HepG2 (cell line): ENCODE measurements around the gene SCN4B. TPM values are rescaled to one million over a fixed set of nuclear protein-coding genes. Genes with fewer than 3 reads are reported as not detected.
A peak's percentile ranks its signal among the peaks of the same experiment; 100 is the strongest.

Experiments
- ATAC-seq: fragments of 200-7000 bp; cut with Tn5 transposase; 3 replicates; pipeline ENCODE4 v1.9.1; 2020; ENCODE audit warnings: mild to moderate bottlenecking, moderate library complexity
- BruUV-seq: library from RNA; stranded (reverse); fragments of 400-500 nt; replicated peaks from 2 replicates; lab custom pipeline; 2021; lab: Mats Ljungman, UMichigan
- CTCF ChIA-PET: fragments of 300-600 bp; formaldehyde crosslinking; extraction: SDS; loops from one replicate; lab custom pipeline; 2021; ENCODE audit warnings: low total read pairs, inconsistent platforms, low intra/inter-chr PET ratio; lab: Yijun Ruan, JAX
- POLR2A ChIA-PET: fragments of 350-600 bp; sonication (Branson Sonifier 250); formaldehyde crosslinking; loops from one replicate; lab custom pipeline; 2020; ENCODE audit warnings: antibody characterized with exemption, inconsistent platforms; lab: Yijun Ruan, JAX
- DNase-seq: peaks from one replicate; pipeline ENCODE4 v3.0.0-alpha.2; 2015; ENCODE audit warnings: low spot score
- FAIRE-seq: peaks from 3 replicates; lab custom pipeline; 2011; peaks lifted over from hg19 to GRCh38; lab: Jason Lieb, UNC
- H2AFZ ChIP-seq: one replicate; pipeline ENCODE4 v1.6.1; 2011; ENCODE audit warnings: low read length, inconsistent platforms
- H3K27ac ChIP-seq: fragments of 300-600 bp; 3 replicates; pipeline ENCODE4 v1.8.0; 2011; ENCODE audit warnings: mixed run types, mild to moderate bottlenecking, mixed read lengths, low read length, inconsistent platforms; ENCODE audit not compliant: insufficient read depth; ENCODE audit errors: extremely low read length
- H3K27me3 ChIP-seq, 2 experiments: fragments of 200-600 bp in 1 of 2; 2 replicates in 1 of 2; 3 replicates in 1 of 2; pipeline versions ENCODE4 v1.6.0 to v1.8.0; 2011; ENCODE audit warnings: low read length in 2 of 2, mild to moderate bottlenecking in 2 of 2, moderate library complexity in 2 of 2, inconsistent platforms in 1 of 2; ENCODE audit not compliant: insufficient read depth in 2 of 2, control insufficient read depth in 1 of 2
- H3K36me3 ChIP-seq, 2 experiments: fragments of 200-600 bp in 1 of 2; replicated peaks in 1 of 2; 2 replicates in 1 of 2; 3 replicates in 1 of 2; pipeline versions ENCODE4 v1.5.1 to v1.8.0; 2011; ENCODE audit warnings: low read length in 2 of 2, inconsistent platforms in 1 of 2; ENCODE audit not compliant: insufficient read depth in 2 of 2, control insufficient read depth in 1 of 2
- H3K4me1 ChIP-seq: 2 replicates; pipeline ENCODE4 v1.5.1; 2012; ENCODE audit warnings: low read length, inconsistent platforms; ENCODE audit not compliant: insufficient read depth
- H3K4me2 ChIP-seq: 2 replicates; pipeline ENCODE4 v1.6.0; 2011; ENCODE audit warnings: low read depth, low read length, inconsistent platforms
- H3K4me3 ChIP-seq, 3 experiments: fragments of 200-600 bp in 1 of 3; sonication (generic), shearing (Covaris generic) in 1 of 3; replicated peaks in 1 of 3; 2 replicates each; pipeline ENCODE4 v1.5.1; 2011 to 2016; ENCODE audit warnings: low read length in 3 of 3, inconsistent platforms in 2 of 3, low read depth in 2 of 3, mild to moderate bottlenecking in 2 of 3, control low read depth in 1 of 3, mixed read lengths in 1 of 3; ENCODE audit not compliant: insufficient read depth in 1 of 3
- H3K79me2 ChIP-seq: one replicate; pipeline ENCODE4 v1.6.1; 2011; ENCODE audit warnings: low read length, inconsistent platforms; ENCODE audit not compliant: insufficient read depth
- H3K9ac ChIP-seq: 2 replicates; pipeline ENCODE4 v1.6.0; 2011; ENCODE audit warnings: mild to moderate bottlenecking, low read depth, low read length, inconsistent platforms; ENCODE audit not compliant: insufficient read depth
- H3K9me3 ChIP-seq: 2 replicates; pipeline ENCODE4 v1.5.1; 2012; ENCODE audit warnings: mild to moderate bottlenecking, low read length
- H4K20me1 ChIP-seq: 2 replicates; pipeline ENCODE4 v1.6.0; 2011; ENCODE audit warnings: inconsistent platforms, mild to moderate bottlenecking, low read length, moderate library complexity; ENCODE audit not compliant: insufficient read depth
- E2F2 ChIP-seq: sonication (generic); formaldehyde crosslinking; IDR thresholded peaks from 2 replicates; pipeline ENCODE4 v1.4.0; 2020; ENCODE audit warnings: missing genetic modification reagents, borderline replicate concordance
- EZH2 ChIP-seq: conservative IDR thresholded peaks from 2 replicates; pipeline ENCODE4 v1.6.1; 2012; ENCODE audit warnings: mild to moderate bottlenecking, low read depth, low read length, moderate library complexity
- KLF16 ChIP-seq, 2 experiments: sonication (generic) in 1 of 2; formaldehyde crosslinking in 1 of 2; IDR thresholded peaks; 2 replicates each; pipeline versions ENCODE4 v1.6.1 to v1.8.0; 2016 to 2023; ENCODE audit warnings: missing genetic modification reagents in 2 of 2, missing compliant biosample characterization in 1 of 2
- MAZ ChIP-seq, 2 experiments: sonication (generic) in 1 of 2; formaldehyde crosslinking in 1 of 2; IDR thresholded peaks; 2 replicates each; pipeline versions ENCODE4 v1.5.0 to v1.6.1; 2012 to 2020; ENCODE audit warnings: low read depth in 2 of 2, mild to moderate bottlenecking in 2 of 2, borderline replicate concordance in 1 of 2, improper control_type of control experiment in 1 of 2, low read length in 1 of 2, missing genetic modification reagents in 1 of 2, moderate library complexity in 1 of 2
- RAD21 ChIP-seq: fragments of 450-650 bp; formaldehyde crosslinking; IDR thresholded peaks from 2 replicates; pipeline ENCODE4 v1.5.0; 2020; ENCODE audit warnings: mild to moderate bottlenecking
- SCMH1 ChIP-seq: sonication (generic); formaldehyde crosslinking; IDR thresholded peaks from 2 replicates; pipeline ENCODE4 v1.9.0; 2021; ENCODE audit warnings: missing genetic modification reagents, mild to moderate bottlenecking, borderline replicate concordance
- SIN3A ChIP-seq: IDR thresholded peaks from 2 replicates; pipeline ENCODE4 v1.6.1; 2011; ENCODE audit warnings: low read depth, mild to moderate bottlenecking, control low read depth, low read length, borderline replicate concordance
- SOX5 ChIP-seq: IDR thresholded peaks from 2 replicates; pipeline ENCODE4 v1.6.1; 2016; ENCODE audit warnings: borderline replicate concordance
- TBL1XR1 ChIP-seq: fragments of 150-350 bp; IDR thresholded peaks from 2 replicates; pipeline ENCODE4 v1.6.1; 2014; ENCODE audit warnings: borderline replicate concordance, low read length; ENCODE audit not compliant: partially characterized antibody
- TFAP4 ChIP-seq: sonication (generic); IDR thresholded peaks from 2 replicates; pipeline ENCODE4 v1.6.1; 2016; ENCODE audit warnings: low read depth, borderline replicate concordance
- YEATS2 ChIP-seq: sonication (generic); formaldehyde crosslinking; IDR thresholded peaks from 2 replicates; pipeline ENCODE4 v1.4.0; 2020; ENCODE audit warnings: missing genetic modification reagents, borderline replicate concordance
- ZBTB49 ChIP-seq: sonication (generic); formaldehyde crosslinking; IDR thresholded peaks from 2 replicates; pipeline ENCODE4 v1.4.0; 2020; ENCODE audit warnings: missing genetic modification reagents, borderline replicate concordance
- ZFP91 ChIP-seq: sonication (generic); formaldehyde crosslinking; IDR thresholded peaks from 2 replicates; pipeline ENCODE4 v1.9.0; 2022; ENCODE audit warnings: missing genetic modification reagents, mild to moderate bottlenecking, borderline replicate concordance
- ZNF331 ChIP-seq: sonication (generic); formaldehyde crosslinking; IDR thresholded peaks from 2 replicates; pipeline ENCODE4 v1.4.0; 2020; ENCODE audit warnings: missing genetic modification reagents
- ZNF589 ChIP-seq: sonication (generic); formaldehyde crosslinking; conservative IDR thresholded peaks from 2 replicates; pipeline ENCODE4 v1.8.0; 2022; ENCODE audit warnings: mild to moderate bottlenecking, moderate library complexity, missing genetic modification reagents
- WGBS: methylation state at CpG from one replicate; pipeline ENCODE4 v1.1.6; 2017; ENCODE audit warnings: low lambda C conversion rate; 5-methylcytosine and 5-hydroxymethylcytosine counted together
- in situ Hi-C: cut with HindIII; loops from 2 replicates; pipeline ENCODE4 v1.10.0; 2017; ENCODE audit warnings: low pct_unique_long_range_greater_than_20kb; ENCODE audit not compliant: extremely low pct_ligation_motif_present
- intact Hi-C: fragments of 100-400 bp; cut with micrococcal nuclease; formaldehyde crosslinking; loops from one replicate; pipeline ENCODE4 v1.10.0; 2022; ENCODE audit not compliant: unreplicated experiment
- polyA plus RNA-seq, 8 experiments: library from polyadenylated mRNA; depleted of rRNA in 3 of 8; stranded (reverse) in 7 of 8; unstranded in 1 of 8; fragments of >200 nt; fragmentation: Illumina TruSeq in 4 of 8; extraction: Trizol in 4 of 8; gene quantifications; 2 replicates each; pipeline versions ENCODE4 v1.2.1 to v1.2.3, GENCODE V29; 2011 to 2016; ENCODE audit warnings: low read depth in 4 of 8, missing spikeins in 1 of 8, mixed read lengths in 1 of 8; ENCODE audit not compliant: insufficient read depth in 1 of 8
- total RNA-seq, 5 experiments: library from RNA; depleted of rRNA; stranded (reverse); fragments of >200 nt; fragmentation: Illumina TruSeq; extraction: Trizol; gene quantifications; 2 replicates each; pipeline ENCODE4 v1.2.3, GENCODE V29; 2016; ENCODE audit warnings: low read depth in 1 of 5

The SCN4B gene
- total and polyA plus RNA-seq, 2 of the 13 experiments (the other 11 are each of a cell fraction or from before 2014, with no cell fraction given), result 0.04 to 0.29 TPM

- no peaks in the 10 kb centered on the region for H3K36me3 ChIP-seq
- peak overlapping the region; percentile 78 for H2AFZ ChIP-seq
- H3K9me3 ChIP-seq, result no peaks in the 10 kb centered on the region
- H3K27me3 ChIP-seq, result peaks cover 4 to 59% of the 10 kb centered on the region in 2 experiments
- ChIA-PET CTCF (interaction anchor here (0.9 to 2.5 kb wide), 4 partner anchors 9 to 119 kb away, joined by 3 to 14 read pairs (median 6); no protein-coding TSS in a partner anchor), POLR2A (interaction anchor here (1.3 kb wide), 1 partner anchor 24 kb away, joined by 4 read pairs; no protein-coding TSS in a partner anchor)
- peaks cover 34% of the 10 kb centered on the region for H3K4me1 ChIP-seq
- in situ Hi-C loops, result no loop called here
- DNase-seq (peak; percentile 56), ATAC-seq (peak; percentile 79), FAIRE-seq (peak; percentile 81)
- H3K79me2 ChIP-seq, result no peaks in the 10 kb centered on the region
- BruUV-seq, result no TSS peak
- 0 out of 2 replicates have a peak overlapping the region, but pooled peaks have one; percentile 19 for H3K9ac ChIP-seq
- no peak overlapping the region for H3K27ac ChIP-seq
- intact Hi-C loops, result loop anchor here (1.0 kb wide), 1 partner anchor 26 kb away; no protein-coding TSS in a partner anchor
- WGBS, result 0% methylated on average over 3 of the region's 29 CpGs
- H3K4me3 ChIP-seq, result no peak overlapping the region; a peak in 1 of 6 replicates
- peak overlapping the region; percentile 69 for H3K4me2 ChIP-seq
- H4K20me1 ChIP-seq, result no peaks in the 10 kb centered on the region
- TF ChIP-seq E2F2 (no peak), EZH2 (no peak), KLF16 (CRISPR knock-in tag; IDR thresholded peaks at IDR 0.05) (peak in 1 of 2 experiments; percentile 27; a peak in 1 of 4 replicates), ZFP91 (CRISPR knock-in tag) (peak; percentile 43; the same call in 1 of the 2 replicates), MAZ (IDR thresholded peaks at IDR 0.05; ENCODE audit: borderline replicate concordance, low read depth, low read length) (no peak), MAZ (CRISPR knock-in tag; IDR thresholded peaks at IDR 0.05; ENCODE audit: low read depth) (peak; percentile 40; the same call in 1 of the 2 replicates), TFAP4 (0 out of 2 replicates have a peak, but pooled peaks have one; percentile 36), ZNF589 (CRISPR knock-in tag) (no peak), YEATS2 (CRISPR knock-in tag) (peak; percentile 18; the same call in 1 of the 2 replicates), SOX5 (CRISPR knock-in tag) (0 out of 2 replicates have a peak, but pooled peaks have one; percentile 25), ZBTB49 (CRISPR knock-in tag) (peak; percentile 65; the same call in 1 of the 2 replicates), RAD21 (CRISPR knock-in tag) (peak; percentile 69), SCMH1 (CRISPR knock-in tag) (no peak), TBL1XR1 (no peak), SIN3A (no peak), ZNF331 (CRISPR knock-in tag) (0 out of 2 replicates have a peak, but pooled peaks have one; percentile 23)
Measured at GRCh38 chr11:118171269-118172062, 18.8 kb upstream of the SCN4B start.
